ENCODE results near the gene GTPBP6. TPM values are rescaled to one million over a fixed set of nuclear protein-coding genes. Genes with fewer than 3 reads are reported as not detected.

GTPBP6 gene
- polyA plus RNA-seq (2012; rRNA removed) = 39.8 and 47.3 TPM in 2 replicates
- 19.6 and 31.2 TPM in 2 replicates for polyA plus RNA-seq (2012; cell fraction: cytosol; rRNA removed)
- polyA plus RNA-seq (2012; cell fraction: nucleus; rRNA removed) = 39.2 and 49.4 TPM in 2 replicates

- peak within 1 kb of the TSS; percentile 90 for H3K9ac ChIP-seq
- H3K27me3 ChIP-seq (ENCODE audit: insufficient read depth) = no peaks in the 10 kb centered on the region
- 1% methylated on average over 17 of the region's 97 CpGs for WGBS (ENCODE audit: low lambda C conversion rate)
- peaks cover 16% of the 10 kb centered on the region; the same call in 1 of the 2 replicates for H3K79me2 ChIP-seq (ENCODE audit: insufficient read depth)
- H3K4me2 ChIP-seq = peak within 1 kb of the TSS; percentile 98
- peaks cover 5 to 13% of the 10 kb centered on the region in 2 experiments; a peak in 2 of 4 replicates for H3K4me1 ChIP-seq (ENCODE audit: control insufficient read depth in 1 of 2, insufficient read depth in 2 of 2, low read depth in 1 of 2, low read length in 1 of 2)
- H3K36me3 ChIP-seq (replicated peaks in 1 of 2; ENCODE audit: control insufficient read depth in 1 of 2, insufficient read depth in 2 of 2, low read length in 1 of 2) = peaks cover 0 to 8% of the 10 kb centered on the region in 2 experiments
- 0 out of 2 replicates have a peak, but pooled peaks cover 8% of the 10 kb centered on the region for H4K20me1 ChIP-seq (ENCODE audit: insufficient read depth)
- peak; percentile 93 for DNase-seq
- H2AFZ ChIP-seq (ENCODE audit: low read depth) = peak within 1 kb of the TSS; percentile 79; the same call in 1 of the 2 replicates
- no peaks in the 10 kb centered on the region for H3F3A ChIP-seq (replicated peaks; ENCODE audit: insufficient read depth)
- ChIA-PET POLR2A (no interaction called here), CTCF (no interaction called here)
- peak within 1 kb of the TSS; percentile 82 to 93 for H3K27ac ChIP-seq (ENCODE audit: low read depth in 2 of 2, low read length in 1 of 2)
- peak within 1 kb of the TSS; percentile 85 to 90 for H3K4me3 ChIP-seq (ENCODE audit: low read depth in 2 of 2, low read length in 1 of 2)
- no peaks in the 10 kb centered on the region for H3K9me2 ChIP-seq
- no peaks in the 10 kb centered on the region for H3K9me3 ChIP-seq
- TF ChIP-seq, protein P1, sequence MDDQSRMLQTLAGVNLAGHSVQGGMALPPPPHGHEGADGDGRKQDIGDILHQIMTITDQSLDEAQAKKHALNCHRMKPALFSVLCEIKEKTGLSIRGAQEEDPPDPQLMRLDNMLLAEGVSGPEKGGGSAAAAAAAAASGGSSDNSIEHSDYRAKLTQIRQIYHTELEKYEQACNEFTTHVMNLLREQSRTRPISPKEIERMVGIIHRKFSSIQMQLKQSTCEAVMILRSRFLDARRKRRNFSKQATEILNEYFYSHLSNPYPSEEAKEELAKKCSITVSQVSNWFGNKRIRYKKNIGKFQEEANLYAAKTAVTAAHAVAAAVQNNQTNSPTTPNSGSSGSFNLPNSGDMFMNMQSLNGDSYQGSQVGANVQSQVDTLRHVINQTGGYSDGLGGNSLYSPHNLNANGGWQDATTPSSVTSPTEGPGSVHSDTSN (IDR thresholded peaks at IDR 0.05) = peak; percentile 99
- TF ChIP-seq TCF12 (IDR thresholded peaks at IDR 0.05) (no peak), EZH2phosphoT487 (IDR thresholded peaks at IDR 0.05; ENCODE audit: borderline replicate concordance, low read depth) (no peak), MAX (IDR thresholded peaks at IDR 0.05; ENCODE audit: low read depth) (peak; percentile 69), CTCF (IDR thresholded peaks at IDR 0.05) (0 out of 2 replicates have a peak, but pooled peaks have one; percentile 14), TAF1 (IDR thresholded peaks at IDR 0.05; ENCODE audit: borderline replicate concordance, low read depth, low read length) (0 out of 2 replicates have a peak, but pooled peaks have one; percentile 19), USF2 (IDR thresholded peaks at IDR 0.05; ENCODE audit: borderline replicate concordance, low read depth, low read length) (peak; percentile 100), CHD2 (IDR thresholded peaks at IDR 0.05; ENCODE audit: low read length, partially characterized antibody) (peak; percentile 67), MXI1 (IDR thresholded peaks at IDR 0.05; ENCODE audit: low read depth, low read length) (peak; percentile 81), NRF1 (IDR thresholded peaks at IDR 0.05; ENCODE audit: low read depth, low read length) (peak; percentile 34), RFX5 (IDR thresholded peaks at IDR 0.05; ENCODE audit: low read length) (no peak)
- TF ChIP-seq, protein P2, sequence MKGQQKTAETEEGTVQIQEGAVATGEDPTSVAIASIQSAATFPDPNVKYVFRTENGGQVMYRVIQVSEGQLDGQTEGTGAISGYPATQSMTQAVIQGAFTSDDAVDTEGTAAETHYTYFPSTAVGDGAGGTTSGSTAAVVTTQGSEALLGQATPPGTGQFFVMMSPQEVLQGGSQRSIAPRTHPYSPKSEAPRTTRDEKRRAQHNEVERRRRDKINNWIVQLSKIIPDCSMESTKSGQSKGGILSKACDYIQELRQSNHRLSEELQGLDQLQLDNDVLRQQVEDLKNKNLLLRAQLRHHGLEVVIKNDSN (IDR thresholded peaks at IDR 0.05; ENCODE audit: borderline replicate concordance, low read depth) = peak; percentile 100
- TF ChIP-seq, protein P3, sequence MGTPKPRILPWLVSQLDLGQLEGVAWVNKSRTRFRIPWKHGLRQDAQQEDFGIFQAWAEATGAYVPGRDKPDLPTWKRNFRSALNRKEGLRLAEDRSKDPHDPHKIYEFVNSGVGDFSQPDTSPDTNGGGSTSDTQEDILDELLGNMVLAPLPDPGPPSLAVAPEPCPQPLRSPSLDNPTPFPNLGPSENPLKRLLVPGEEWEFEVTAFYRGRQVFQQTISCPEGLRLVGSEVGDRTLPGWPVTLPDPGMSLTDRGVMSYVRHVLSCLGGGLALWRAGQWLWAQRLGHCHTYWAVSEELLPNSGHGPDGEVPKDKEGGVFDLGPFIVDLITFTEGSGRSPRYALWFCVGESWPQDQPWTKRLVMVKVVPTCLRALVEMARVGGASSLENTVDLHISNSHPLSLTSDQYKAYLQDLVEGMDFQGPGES (IDR thresholded peaks at IDR 0.05; ENCODE audit: low read depth, low read length) = peak; percentile 88
- TF ChIP-seq, protein P4, sequence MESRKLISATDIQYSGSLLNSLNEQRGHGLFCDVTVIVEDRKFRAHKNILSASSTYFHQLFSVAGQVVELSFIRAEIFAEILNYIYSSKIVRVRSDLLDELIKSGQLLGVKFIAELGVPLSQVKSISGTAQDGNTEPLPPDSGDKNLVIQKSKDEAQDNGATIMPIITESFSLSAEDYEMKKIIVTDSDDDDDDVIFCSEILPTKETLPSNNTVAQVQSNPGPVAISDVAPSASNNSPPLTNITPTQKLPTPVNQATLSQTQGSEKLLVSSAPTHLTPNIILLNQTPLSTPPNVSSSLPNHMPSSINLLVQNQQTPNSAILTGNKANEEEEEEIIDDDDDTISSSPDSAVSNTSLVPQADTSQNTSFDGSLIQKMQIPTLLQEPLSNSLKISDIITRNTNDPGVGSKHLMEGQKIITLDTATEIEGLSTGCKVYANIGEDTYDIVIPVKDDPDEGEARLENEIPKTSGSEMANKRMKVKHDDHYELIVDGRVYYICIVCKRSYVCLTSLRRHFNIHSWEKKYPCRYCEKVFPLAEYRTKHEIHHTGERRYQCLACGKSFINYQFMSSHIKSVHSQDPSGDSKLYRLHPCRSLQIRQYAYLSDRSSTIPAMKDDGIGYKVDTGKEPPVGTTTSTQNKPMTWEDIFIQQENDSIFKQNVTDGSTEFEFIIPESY (IDR thresholded peaks at IDR 0.05; ENCODE audit: borderline replicate concordance, low read depth) = peak; percentile 43; the same call in 1 of the 2 replicates
Measured at GRCh38 chrX:318739-319578, at the start of gene GTPBP6. TSS of gene GTPBP6 (minus strand) at chrX:318796. CDS start at chrX:318787, 9 bp downstream.
